Endometrium (tissue), 2 donors: ENCODE data around the gene NECAB2.

Experiments used
- FAIRE-seq: peaks from 2 replicates; lab custom pipeline; 2012; peaks lifted over from hg19 to GRCh38; lab: Jason Lieb, UNC
- donor health status: control.
- donor health status: control.

NECAB2 gene

GRCh38 chr16:83967091-83967490, 953 bp upstream of the NECAB2 start:
- FAIRE-seq: no peak

- no peak for FAIRE-seq
Measured at GRCh38 chr16:83968306-83968851, 335 bp downstream of the NECAB2 start.

GRCh38 chr16:83968891-83969649, 1.0 kb downstream of the NECAB2 start:
- no peak for FAIRE-seq

- no peak for FAIRE-seq
Measured at GRCh38 chr16:83969771-83970429, 1.9 kb downstream of the NECAB2 start.

- FAIRE-seq: no peak
Measured at GRCh38 chr16:83970430-83970815, 2.4 kb downstream of the NECAB2 start.

GRCh38 chr16:83971165-83972130, 3.4 kb downstream of the NECAB2 start:
- no peak for FAIRE-seq

GRCh38 chr16:83972256-83973008, 4.4 kb downstream of the NECAB2 start:
- FAIRE-seq: no peak

- no peak for FAIRE-seq
Measured at GRCh38 chr16:83973077-83973476, 5.0 kb downstream of the NECAB2 start.

- no peak for FAIRE-seq
Measured at GRCh38 chr16:83973581-83974385, 5.7 kb downstream of the NECAB2 start.

GRCh38 chr16:83974475-83974874, 6.4 kb downstream of the NECAB2 start:
- FAIRE-seq: no peak

- FAIRE-seq: no peak
Measured at GRCh38 chr16:83975590-83976260, 7.7 kb downstream of the NECAB2 start.

GRCh38 chr16:83977056-83977815, 9.2 kb downstream of the NECAB2 start:
- FAIRE-seq: no peak

GRCh38 chr16:83978401-83978904, 10.4 kb downstream of the NECAB2 start:
- no peak for FAIRE-seq

- FAIRE-seq: no peak
Measured at GRCh38 chr16:83979441-83979840, 11.4 kb downstream of the NECAB2 start.

GRCh38 chr16:83980794-83981193, 12.8 kb downstream of the NECAB2 start:
- FAIRE-seq: no peak

GRCh38 chr16:83981799-83982198, 13.8 kb downstream of the NECAB2 start:
- FAIRE-seq: no peak

GRCh38 chr16:83983491-83983890, 15.4 kb downstream of the NECAB2 start:
- FAIRE-seq: no peak

GRCh38 chr16:83989300-83989699, 21.3 kb downstream of the NECAB2 start:
- no peak for FAIRE-seq

GRCh38 chr16:83990492-83990891, 22.4 kb downstream of the NECAB2 start:
- FAIRE-seq: no peak
